OCI-M2 (cell line): Measurements from ENCODE around the gene SLC17A3.

Experiments used
- DNase-seq: peaks from one replicate; lab custom pipeline; 2025; ENCODE audit not compliant: unreplicated experiment; lab: John Stamatoyannopoulos, UW

SLC17A3 gene

GRCh38 chr6:25874118-25874517, at the start of gene SLC17A3:
Gene SLC17A3 (minus strand): TSS chr6:25874243. CDS start chr6:25868387, 5,856 bp downstream.
- DNase-seq = no peak

- DNase-seq = no peak
Observed at GRCh38 chr6:25922301-25922700, 48.3 kb upstream of the SLC17A3 start.

DNA sequence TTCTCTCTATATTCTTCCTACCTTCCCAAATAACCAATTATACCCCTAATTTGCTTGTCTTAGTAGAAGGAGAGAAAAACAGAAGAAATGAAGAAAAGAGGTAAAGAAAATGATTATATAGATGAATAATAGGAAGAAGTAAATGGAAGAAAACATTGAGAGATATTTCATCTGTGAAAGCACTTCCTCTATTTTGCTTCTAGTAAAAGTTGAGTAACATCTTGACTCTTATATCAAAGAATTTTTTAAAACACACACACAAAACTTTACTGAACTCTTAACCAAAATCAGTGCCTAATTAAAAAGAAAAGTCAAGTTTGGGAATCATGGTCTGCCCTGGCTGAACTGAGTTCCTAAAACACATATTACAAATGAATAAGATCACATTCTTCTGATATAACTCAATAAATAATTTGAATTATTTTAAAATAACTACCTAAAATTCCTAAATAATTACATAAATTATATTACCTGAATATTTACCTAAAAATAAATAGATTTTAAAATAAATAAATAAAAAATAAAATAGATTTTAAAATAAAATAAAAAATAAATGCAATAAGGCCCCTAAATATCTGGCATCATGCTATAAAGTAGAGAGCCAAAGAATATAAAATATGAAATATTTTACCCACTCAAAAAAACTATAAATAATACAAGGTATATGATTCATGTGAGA, 47.6 kb upstream of the SLC17A3 start:
- DNase-seq = no peak

DNA sequence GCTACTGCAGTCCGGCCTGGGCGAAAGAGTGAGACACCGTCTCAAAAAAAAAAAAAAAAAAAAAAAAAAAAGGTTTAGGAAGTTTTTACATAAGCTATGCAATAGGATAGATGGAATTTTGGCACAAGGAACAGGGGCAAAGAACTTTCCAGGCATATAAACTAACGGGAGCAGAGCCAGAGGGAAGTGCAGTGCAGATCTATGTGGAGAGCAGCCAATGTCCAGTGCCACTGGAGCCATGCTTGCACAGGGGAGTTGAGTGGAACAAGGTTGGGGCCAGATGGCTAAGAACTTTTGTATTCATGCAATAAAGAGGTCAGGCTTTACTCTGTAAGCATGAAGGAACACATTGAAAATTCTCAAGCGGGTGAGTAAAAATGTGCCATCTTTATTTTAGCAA, 45.6 kb upstream of the SLC17A3 start:
- no peak for DNase-seq

GRCh38 chr6:25918083-25918683, 44.1 kb upstream of the SLC17A3 start:
- DNase-seq = no peak

GRCh38 chr6:25916789-25917490, 42.9 kb upstream of the SLC17A3 start:
- DNase-seq = no peak

DNA sequence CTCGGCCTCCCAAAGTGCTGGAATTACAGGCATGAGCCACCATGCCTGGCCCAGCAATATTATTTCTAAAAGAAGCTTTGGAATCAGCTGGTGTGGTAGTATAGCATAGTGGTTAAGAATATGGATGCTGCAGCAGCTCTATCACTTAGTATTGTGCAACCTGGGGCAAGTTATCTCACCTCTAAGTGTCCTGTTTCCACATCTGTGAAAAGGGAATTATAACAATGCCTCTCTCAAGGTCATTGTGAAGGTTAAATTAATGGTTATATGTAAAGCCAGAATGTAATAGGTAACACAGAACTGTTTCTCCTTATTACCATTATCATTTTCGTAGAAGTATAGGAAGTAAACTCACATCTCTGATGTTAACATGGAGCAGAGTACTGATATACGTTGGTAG, 42.3 kb upstream of the SLC17A3 start:
- DNase-seq = no peak

- DNase-seq = no peak
Observed at GRCh38 chr6:25913741-25914140, 39.7 kb upstream of the SLC17A3 start.

DNA sequence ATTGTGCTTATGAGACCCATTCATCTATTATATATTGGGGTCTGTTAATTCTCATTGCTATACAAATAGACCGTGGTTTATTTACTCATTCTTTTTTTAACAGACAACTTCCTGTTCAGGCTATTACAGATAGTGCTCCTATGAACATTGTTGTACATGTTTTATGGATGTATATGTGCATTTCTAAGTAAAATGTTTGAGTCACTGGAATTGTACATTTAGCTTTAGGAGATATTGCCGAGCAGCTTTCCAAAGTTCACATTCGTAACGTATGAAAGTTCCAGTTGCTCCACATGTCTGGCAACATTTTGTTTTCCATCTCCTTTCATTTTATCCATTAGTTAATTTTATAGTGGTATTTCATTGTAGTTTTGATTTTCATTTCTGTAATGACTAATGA, 37.3 kb upstream of the SLC17A3 start:
- DNase-seq = no peak

- DNase-seq = no peak
Observed at GRCh38 chr6:25907475-25908014, 33.5 kb upstream of the SLC17A3 start.

DNA sequence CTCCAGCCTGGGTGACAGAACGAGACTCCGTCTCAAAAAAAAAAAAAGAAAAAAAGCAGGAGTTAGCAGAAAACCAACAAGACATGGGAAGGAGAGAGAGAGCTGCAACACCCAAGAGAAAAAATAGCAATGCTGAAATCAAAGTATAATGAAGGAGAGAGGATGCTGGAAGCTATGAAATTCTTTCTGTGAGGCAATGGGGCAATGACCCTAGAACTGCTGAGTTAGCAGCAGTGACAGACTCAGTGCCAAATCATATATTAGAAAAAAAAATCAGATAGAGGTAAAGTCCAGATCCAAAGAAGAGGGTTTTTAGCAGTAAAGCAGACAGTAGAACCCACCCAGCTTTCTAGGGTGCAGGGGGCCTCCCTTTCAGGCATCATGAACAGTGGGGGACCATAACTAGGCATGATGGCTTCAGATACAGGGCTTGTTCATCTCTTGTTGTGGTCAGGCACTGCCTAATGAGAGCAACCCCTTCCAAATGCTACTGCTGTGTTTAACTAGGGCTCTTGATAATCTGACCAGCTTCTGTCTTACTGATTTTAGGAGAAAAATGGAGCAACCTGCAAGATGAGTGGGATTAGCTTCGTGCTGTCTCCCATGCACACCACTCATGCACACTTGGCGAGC, 29.5 kb upstream of the SLC17A3 start:
- DNase-seq = no peak

- no peak for DNase-seq
Observed at GRCh38 chr6:25902071-25902470, 28.0 kb upstream of the SLC17A3 start.

DNA sequence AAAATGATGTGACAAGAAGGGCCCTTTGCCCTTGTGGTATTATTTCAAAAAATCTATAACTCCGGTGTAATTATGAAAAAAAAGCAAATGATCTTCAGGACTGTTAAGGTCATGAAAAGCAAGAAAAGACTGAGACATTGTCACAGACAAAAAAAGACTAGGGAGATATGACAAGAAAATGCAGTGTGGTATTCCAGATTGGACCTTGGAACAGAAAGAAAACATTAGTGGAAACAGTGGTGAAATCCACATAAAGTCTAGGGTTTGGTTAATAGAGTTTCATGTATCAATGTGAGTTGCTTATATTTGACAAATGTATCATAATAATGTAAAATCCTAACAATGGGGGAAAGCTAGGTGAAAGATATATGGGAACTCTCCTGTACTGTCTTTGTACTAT, 26.8 kb upstream of the SLC17A3 start:
- DNase-seq = no peak

GRCh38 chr6:25899580-25900408, 25.8 kb upstream of the SLC17A3 start:
- no peak for DNase-seq

DNA sequence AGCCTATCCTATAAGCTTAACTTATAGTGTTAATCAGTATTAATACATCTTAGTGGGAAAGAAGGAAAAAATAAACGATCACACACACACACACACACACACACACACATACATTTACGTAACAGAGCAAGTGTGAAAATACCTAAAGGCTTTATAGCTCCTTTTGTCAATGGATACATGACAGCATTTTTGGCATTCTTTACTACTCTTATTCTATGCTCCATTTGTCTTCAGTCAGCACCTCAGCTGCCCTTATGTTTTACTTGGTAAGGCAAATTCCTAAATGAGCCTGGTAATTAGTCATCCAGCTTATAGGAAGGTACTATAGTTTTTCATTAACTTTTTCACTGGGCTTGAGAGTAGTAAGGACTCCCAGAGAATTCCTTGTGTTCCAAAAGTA, 25.1 kb upstream of the SLC17A3 start:
- DNase-seq = no peak

- no peak for DNase-seq
Observed at GRCh38 chr6:25898289-25898977, 24.4 kb upstream of the SLC17A3 start.

GRCh38 chr6:25896252-25896651, 22.2 kb upstream of the SLC17A3 start:
- DNase-seq = no peak

- no peak for DNase-seq
Observed at GRCh38 chr6:25895771-25896170, 21.7 kb upstream of the SLC17A3 start.

DNA sequence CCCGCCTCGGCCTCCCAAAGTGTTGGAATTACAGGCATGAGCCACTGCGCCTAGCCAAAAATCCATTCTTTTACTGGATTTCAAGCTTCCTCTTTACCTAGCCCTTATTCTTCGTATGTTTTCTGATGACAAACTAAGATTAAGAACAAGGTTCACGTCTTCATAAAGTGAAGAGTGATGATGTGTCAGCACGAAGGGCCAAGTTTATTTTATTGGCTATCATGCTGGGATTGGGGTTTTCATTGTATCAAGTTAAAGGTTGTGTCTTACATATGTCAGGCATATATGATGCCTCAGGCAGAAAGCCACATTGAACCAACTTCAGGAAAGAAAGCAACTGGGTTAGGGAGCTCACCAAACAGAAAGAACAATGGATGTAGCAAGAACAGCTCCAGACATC, 19.7 kb upstream of the SLC17A3 start:
- DNase-seq = no peak

DNA sequence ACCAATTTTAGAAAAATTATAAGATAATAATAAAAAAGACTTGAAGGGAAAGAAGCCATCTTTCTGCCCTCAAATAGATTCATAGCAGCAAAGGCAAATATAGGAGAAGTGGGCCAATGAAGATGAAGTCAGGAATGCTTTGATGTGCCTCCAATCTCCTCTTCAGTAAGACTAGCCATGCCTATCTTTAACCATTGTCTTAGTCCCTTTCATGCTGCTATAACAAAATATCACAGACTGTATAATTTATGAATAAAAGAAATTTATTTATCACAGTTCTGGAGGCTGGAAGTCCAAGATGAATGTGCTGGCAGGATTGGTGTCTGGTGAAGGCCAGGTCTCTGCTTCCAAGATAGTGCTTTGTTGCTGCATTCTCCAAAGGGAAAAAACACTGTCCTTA, 18.8 kb upstream of the SLC17A3 start:
- no peak for DNase-seq
